AG09319 (cell line): Measurements from ENCODE around the gene CCSER1.
"Not testable (repeated sequence)": the region's sequence is repeated elsewhere in the genome, so short reads cannot be mapped to it uniquely, and the experiment has no call there.

ENCODE experiments used
- DNase-seq: peaks from one replicate; pipeline ENCODE4 v3.0.0-alpha.2; 2010; ENCODE audit warnings: low read depth; ENCODE audit errors: extremely low read depth
- TF ChIP-seq, protein P1 (sequence below): IDR thresholded peaks from 2 replicates; pipeline ENCODE4 v1.5.1; 2011; ENCODE audit warnings: low read depth, mild to moderate bottlenecking, inconsistent platforms, low read length, moderate library complexity

Gene CCSER1

DNA sequence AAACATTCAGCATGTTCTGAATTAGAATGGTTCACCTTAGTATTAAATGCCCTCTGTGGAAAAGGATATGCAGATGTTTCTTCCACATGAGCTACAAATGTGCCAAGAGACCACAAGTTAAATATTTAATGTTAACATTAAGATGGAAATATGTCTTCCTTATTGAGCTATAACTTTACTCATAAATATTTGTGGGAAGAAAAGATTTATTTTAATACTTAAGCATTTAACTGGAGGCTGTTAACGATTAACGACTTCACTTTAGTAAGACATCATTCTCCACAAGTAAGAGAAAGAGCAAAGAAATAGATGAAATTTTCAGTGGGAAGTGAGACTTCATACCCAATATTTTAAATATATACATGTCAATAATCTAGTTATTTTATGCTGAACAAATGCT, 1130.5 kb downstream of the CCSER1 start:
- TF ChIP-seq, protein P1, sequence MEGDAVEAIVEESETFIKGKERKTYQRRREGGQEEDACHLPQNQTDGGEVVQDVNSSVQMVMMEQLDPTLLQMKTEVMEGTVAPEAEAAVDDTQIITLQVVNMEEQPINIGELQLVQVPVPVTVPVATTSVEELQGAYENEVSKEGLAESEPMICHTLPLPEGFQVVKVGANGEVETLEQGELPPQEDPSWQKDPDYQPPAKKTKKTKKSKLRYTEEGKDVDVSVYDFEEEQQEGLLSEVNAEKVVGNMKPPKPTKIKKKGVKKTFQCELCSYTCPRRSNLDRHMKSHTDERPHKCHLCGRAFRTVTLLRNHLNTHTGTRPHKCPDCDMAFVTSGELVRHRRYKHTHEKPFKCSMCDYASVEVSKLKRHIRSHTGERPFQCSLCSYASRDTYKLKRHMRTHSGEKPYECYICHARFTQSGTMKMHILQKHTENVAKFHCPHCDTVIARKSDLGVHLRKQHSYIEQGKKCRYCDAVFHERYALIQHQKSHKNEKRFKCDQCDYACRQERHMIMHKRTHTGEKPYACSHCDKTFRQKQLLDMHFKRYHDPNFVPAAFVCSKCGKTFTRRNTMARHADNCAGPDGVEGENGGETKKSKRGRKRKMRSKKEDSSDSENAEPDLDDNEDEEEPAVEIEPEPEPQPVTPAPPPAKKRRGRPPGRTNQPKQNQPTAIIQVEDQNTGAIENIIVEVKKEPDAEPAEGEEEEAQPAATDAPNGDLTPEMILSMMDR, result no peak

DNA sequence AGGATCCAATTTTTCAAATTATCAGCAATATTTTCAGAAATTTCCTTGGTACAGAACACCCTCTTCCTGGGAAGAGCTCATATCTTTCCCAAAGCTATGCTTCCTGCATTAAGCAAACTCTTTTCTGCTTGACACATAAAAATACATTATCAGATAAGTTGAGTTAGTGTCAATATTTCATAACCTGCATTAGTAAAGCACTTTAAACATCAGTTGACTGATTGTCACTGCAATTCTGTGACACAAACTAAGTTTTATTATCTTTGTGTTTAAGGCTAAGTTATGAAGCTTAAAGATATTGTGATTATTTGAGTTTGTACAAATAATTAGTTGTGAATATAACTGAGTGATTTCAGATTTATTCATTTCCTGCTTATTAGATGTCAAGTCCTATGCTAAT, 1131.1 kb downstream of the CCSER1 start:
- TF ChIP-seq, protein P1, result no peak
- DNase-seq, result no peak

More for the DNA sequence above, 1130.5 kb downstream of the CCSER1 start:
- DNase-seq, result no peak

DNA sequence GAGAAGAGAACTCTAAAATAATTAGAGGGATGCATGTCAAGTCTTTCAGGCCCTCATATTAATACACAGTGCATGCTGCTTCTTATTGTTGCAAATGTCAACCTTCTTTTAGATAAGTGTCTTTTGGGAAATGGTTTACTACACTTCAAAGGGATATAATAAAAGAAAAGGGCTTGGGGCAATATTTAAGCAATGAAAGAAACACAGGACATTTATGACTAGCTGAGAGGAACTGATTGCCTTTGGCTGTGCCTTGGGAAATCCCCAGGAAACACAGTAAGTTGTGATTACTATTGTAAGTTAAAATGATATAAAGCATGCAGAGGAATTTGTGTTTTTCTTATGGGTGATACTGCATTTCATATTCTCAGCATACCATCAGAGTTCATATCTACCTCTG, 1140.3 kb downstream of the CCSER1 start:
- no peak for DNase-seq
- TF ChIP-seq, protein P1, result no peak

DNA sequence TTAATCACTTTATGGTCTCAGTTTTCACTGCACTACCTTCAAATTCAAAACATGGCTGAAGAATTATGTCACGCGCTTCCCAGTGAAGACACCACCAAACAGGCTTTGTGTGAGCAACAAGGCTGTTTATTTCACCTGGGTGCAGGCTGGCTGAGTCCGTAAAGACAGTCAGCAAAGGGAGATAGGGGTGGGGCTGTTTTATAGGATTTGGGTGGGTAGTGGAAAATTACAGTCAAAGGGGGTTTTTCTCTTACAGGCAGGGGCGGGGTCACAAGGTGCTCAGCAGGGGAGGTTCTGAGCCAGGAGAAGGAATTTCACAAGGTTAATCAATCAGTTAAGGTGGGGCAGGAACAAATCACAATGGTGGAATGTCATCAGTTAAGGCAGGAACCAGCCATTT, 1141.3 kb downstream of the CCSER1 start:
- not testable (repeated sequence) for DNase-seq

DNA sequence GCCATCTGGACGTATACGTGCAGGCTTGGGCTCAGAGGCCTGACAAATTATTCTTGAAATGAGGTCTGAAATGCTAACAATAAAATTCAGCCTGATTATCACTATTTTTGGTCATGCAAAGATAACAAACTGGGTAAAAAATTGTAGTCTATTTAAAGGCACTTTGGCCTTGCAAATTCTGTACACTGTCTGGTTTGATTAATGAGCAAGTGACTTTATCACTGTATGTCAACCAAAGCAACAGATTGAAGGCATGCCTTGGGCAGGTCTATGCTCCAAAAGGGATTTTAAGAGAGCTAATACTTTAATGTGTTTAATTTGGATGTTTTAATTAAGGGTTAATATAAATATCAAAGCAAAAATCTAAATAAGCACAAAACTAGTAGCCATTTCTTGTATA, 1141.7 kb downstream of the CCSER1 start:
- no peak for DNase-seq
- TF ChIP-seq, protein P1, result no peak

DNA sequence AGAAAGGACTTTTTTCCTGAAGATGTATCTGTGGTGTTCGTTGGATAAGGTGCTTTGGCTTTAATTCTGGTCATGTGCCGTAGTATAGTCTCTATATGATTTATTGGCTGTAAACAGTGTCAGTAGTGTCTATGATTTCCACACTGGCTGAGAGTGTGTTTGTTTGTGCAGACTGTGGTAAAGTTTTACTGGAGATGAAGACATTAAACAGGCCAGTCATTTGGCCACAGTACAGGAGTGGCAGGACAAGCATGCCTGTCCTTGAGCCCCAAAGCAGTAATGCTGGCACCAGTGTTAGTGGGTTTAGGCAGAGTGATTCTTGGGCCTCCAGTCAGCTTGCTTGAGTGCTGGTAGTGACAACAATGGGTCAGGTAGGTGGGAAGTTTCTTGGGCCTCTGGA, 1152.7 kb downstream of the CCSER1 start:
- no peak for DNase-seq

DNA sequence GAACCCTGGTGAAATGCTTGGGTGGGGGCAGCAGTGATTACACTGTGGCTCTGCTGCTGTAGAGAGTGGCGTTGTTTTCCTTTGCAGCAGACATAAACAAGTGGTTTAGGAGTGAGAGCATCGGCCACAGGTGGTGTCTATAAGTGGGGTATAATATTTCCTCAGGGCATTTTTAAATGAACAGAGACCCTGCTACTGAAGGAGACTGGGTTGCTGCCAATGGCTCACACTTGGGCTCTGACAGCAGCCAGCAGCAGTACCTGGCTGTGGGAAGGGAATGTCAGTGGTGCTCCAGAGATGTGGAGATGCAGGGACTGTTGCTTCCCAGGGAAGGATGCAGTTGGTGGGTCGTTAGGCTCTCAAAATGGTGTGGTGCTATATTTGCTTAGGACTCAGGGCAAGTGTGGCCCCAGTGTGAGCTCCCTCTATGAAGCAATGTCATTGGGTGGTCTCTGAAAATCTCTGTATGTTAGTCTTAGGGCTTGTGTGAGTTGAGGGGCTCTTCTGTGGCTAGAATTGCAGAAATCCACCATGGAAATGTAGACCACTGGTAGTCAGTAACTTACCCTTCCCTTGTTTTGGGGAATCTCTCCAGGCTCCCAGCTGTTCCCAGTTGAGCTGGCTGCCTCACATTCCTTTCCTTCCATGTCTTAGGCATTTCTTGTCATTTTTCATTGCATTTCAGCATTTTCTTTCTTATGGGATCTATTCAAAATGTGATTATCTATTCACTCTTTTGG, 1153.5 kb downstream of the CCSER1 start:
- no peak for DNase-seq
- TF ChIP-seq, protein P1, result no peak

More for the DNA sequence above, 1152.7 kb downstream of the CCSER1 start:
- TF ChIP-seq, protein P1, result no peak

DNA sequence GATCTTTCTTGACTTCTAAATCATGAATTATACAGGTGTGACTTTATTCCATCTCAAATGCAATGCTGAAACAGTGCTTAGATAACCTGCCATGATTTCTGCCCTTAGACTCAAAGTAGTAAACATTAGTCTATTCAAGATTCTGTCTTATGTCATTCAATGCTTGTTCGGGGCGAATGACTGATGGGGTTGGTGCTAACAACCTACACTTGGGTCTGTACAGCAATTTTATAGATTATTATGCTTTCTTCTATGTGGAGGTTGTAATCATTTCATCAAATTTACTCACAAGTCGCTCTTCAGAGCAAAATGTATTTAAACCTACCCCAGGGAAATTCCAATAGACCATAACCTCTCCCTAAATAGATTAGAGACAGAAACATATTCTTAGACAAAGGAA, 1155.0 kb downstream of the CCSER1 start:
- no peak for DNase-seq
- TF ChIP-seq, protein P1, result no peak
